ENCODE measurements around the gene ZHX3.

DNA sequence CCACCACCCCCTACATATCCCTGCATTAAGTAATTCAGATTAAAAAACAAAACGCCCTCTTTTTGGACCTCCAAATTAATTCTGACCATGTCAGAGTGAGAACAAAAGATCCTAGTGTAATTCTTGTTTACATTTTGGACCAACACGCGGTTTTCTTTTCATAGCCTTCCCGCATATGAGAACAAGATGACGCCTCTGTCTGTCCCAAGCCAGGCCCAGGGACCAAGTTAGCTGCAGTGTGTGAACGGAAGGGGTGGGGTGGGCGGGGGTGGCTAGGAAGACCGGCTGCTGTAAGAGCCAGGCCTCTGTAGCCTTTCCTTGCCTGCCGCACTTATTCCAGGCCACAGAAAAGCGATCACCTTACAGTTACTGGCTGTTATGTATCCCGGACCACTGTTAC, 112.2 kb downstream of the ZHX3 start:
- TF ChIP-seq CTCF (CRISPR knock-in tag; IDR thresholded peaks at IDR 0.05) (no peak), ZNF614 (CRISPR knock-in tag; IDR thresholded peaks at IDR 0.05; ENCODE audit: borderline replicate concordance) (no peak)
